ENCODE measurements around the gene STX8.

The STX8 gene

DNA sequence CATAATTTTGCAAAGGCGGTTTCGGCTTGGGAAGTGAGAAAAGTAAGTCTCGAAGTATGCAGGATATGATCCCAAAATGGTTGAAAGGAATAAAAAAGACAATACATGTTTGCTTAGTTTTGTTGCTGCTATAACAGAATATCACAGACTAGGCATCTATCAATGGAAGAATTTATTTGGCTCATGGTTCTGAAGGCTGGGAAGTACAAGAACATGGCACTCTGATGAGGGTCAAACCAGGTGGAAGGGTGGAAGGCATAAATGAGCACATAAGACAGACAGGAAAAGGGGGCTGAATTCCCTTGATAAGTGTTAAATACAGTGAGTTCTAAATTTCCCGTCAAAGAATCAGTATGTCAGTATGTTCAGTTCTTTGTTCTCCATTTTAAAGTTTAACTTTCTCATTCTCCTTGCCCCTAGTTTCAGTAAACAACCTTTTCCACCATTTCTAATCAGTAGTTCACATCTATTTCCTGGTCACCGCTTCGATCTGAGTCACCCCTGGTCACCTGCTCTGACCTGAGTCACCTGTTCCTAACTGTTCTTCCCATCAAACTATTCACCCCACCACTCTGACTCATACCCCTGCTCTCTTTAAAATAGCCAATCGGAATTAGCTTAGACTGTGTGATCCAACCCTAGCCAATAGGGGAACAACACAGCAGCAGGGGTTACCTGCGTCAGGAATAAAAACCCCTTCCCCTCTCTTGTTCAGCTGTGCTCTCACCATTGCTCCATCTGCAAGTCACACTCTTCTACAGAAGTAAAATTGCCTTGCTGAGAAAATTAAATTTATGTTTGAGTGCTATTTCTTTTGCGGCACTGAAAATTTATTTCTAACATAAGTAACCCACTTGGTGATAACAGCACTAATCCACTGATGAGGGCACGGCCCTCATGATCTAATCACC is 240.8 kb downstream of the STX8 start:
- DNase-seq, result no peak

DNA sequence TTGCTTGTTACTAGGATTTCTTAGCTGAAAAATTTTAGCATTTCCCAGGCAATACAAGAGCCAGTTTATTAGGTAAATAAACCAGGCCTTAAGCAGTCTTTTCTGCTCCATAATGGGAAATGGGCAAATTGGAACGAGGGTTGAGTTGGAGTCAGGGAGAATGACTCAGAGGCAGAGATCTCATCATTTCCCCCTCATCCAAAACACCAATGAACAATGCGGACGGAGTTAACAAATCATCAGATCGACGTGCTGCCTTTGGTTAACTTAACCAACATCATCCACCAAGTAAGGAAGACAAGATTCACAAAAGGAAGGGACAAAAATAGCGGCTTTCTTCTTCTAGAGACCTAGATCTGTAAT is 243.5 kb downstream of the STX8 start:
- DNase-seq, result no peak

DNA sequence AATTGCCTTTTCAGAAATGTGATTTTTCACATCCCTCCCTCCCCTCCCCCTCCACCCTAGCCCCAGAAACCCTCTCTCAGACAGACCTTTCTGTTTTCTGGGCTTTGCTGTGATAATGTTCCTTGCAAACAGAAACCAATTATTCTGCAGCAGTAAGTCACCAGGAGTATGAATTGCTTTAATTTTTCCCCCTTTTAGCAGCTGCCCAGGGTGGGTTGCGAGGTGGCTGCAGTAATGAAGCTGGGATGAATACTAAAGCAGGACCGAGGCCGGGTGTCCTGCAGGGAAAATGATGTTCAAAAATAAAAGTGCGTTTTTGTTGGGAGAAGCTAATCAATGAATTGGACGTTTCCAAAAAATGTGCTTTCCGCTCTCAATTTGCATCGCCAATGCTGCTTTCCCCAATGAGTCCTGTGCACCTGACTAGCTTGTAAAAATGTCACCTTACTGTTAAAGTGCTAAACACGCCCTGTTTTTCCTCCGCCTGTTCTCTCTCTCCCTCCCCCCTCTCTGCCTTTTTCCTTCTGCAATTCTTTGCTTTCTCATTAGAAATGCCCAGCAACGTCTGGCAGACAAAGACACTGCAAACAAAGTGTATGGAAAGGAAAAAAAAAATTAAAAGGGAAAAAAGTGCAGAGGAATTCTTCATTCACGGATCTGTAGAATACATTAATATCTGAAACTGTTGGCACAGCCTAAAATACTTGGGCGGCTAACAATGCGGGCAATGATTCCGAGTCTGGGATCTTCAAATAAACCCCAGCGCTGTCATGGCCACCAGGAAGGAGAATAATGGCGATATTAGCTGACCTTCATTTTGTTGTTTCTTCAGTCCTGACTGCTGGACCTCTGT is 244.1 kb downstream of the STX8 start:
- no peak for DNase-seq

DNA sequence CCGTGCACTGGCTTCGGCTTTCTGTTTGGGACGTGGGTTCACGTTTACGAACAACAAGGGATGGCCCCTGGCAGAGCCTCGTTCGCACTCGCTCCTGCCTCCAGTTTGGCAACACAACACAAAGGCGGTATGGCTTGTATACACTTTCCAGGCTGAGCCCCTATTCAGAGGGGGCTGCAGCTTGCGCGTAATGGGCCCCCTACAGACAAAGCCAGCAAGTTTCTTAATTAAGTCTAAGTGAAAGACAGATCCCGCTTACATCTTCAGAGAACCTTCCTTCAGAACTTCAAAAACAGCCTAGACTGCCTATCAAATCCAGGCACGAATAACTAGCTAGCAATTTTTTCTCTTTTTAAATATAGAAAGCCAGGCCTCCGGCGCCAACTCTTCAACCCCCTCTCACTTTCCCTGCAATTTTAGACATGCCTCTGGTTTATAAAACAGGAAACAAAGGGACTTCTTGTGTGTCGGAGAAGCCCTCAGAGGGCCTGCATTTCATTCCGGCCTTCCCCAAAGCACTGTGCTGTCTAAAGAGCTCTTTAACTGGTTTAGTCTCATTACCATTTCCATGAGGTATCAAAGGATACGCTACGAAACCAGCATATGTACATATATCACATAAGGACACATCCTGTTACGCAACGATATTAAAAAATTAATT is 244.9 kb downstream of the STX8 start:
- no peak for DNase-seq

DNA sequence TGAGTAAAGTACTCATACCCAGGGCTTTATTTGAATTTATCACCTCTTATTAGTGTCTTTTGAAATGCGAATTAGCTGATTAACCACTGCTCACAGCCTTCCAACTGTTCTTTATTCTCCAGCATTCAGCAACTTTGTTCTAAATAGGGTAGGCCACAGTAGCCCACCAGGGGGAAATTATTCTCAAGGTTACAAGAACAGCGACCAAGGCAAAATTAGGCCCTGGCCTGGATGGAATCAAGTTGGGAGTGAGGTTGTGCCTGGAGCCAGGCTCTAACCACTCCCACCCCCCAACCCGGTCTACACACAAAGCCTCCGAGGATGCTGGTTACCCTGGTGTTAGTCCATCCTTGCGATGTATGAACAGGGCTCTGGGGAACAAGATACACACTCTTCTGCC is 245.5 kb downstream of the STX8 start:
- DNase-seq, result no peak

DNA sequence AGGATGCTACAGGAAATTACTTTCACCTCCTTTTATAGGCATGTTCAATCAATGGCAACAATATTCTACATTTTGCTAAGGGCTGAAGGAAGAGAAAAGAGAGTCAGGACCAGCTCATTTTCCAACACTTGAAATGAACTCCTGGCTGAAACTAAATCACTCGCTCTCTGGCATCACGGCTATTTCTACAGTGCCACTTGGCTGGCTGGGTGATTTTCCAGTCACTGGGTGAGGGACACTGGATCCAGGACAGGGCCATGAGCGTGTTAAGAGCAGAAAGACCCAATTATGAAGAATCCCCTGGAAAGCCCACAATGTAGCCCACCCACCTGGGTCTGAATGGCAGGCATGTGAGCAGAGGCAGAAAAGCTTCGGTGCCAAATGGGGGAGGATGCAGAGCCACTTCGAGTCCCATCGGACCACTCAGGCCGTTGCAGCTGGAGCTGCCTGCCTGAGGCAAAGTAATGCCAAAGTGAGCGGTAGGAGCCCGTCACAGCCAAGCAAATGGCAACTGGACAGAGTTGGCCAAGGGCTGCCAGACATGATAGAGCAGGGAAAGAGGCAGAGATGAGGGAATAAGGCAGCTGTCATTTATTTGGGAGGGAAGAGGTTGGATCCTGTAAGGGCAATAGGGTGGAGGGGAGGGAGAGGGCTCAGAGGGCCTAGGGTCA is 246.2 kb downstream of the STX8 start:
- no peak for DNase-seq

DNA sequence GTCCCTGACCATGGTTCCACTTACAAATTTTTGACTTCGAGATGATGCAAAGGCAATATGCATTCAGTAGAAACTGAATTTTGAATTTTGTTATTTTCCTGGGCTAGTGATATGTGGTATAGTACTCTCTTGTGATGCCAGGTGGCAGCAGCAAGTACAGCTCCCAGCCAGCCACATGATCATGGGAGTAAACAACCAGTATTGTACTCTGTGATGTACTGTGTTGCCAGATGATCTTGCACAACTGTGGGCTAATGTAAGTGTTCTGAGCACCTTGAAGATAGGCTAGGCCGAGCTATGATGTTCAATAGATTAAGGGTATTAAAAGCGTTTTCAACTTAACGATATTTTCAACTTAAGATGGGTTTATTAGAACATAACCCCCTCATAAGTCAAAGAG is 250.8 kb downstream of the STX8 start:
- DNase-seq, result no peak

DNA sequence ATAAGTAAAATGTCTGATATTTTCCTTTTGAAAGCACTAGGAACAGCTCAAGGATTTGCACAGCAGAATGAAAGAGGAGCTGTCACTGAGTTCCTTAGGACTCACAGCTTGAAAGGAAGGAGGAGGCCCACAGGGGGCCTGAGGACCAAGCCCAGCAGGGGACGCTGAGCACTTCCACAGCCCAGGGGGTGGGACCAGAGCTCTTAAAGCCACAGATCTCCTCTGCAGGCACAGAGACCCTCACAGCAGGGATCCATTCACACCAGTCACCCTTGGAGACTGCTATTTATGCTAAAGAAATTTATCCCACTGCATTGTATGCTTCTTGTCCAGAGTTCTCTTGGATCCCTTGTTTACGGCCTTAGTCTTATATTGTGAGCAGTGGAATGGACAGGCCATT is 253.3 kb downstream of the STX8 start:
- no peak for DNase-seq

DNA sequence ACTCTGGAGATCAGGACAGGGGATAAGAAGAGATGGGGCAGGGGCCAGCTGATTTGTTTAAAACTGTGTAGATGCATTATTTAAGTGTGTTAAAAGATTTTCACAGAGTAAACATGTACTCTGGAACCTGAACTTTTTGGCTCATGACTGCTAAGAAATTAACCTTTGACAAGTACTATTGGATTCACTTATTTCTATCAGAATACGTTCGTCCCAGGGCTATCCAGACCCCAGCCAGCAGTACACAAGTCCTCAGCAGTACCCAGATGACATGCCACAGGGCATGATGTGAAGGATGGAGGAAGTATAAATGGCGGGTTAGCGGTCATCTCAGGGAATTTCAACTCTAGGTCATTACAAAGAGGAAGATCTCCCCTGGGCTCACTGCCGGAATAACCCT is 253.7 kb downstream of the STX8 start:
- DNase-seq, result no peak

DNA sequence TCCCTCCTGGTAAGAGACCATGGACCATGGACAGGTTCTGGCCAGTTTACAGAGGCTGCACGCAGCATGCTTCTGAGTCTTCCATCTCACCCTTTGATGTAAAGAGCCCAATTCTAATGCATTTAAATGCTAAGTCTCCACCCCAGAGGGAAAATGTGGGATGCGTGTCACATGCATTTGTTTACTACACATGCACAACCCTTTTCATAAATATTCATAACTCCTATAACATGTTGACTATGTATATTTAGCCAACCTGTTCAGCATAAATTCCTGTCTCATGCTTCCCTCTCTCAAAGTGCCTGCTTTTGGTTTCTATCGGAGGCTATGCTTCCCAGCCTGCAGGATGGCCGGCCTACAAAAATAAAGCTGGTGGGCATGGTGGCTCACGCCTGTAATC is 260.3 kb downstream of the STX8 start:
- DNase-seq, result no peak

DNA sequence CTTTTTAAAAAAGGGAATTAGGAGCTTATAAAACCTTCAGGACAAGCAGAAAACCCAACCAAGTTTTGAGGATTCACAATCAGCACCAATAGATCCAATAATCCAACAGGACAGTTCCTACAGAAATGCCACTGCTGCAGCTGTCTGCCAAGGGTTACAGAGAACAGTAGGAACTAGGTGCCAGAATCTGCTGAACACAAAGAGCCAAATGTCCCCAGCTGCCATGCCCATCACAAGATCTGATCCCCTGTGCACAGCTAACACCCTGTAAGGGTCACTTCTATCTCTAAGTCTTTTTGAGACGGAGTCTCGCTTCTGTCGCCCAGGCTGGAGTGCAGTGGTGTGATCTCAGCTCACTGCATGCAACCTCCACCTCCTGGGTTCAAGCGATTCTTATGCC is 262.3 kb downstream of the STX8 start:
- DNase-seq, result no peak

DNA sequence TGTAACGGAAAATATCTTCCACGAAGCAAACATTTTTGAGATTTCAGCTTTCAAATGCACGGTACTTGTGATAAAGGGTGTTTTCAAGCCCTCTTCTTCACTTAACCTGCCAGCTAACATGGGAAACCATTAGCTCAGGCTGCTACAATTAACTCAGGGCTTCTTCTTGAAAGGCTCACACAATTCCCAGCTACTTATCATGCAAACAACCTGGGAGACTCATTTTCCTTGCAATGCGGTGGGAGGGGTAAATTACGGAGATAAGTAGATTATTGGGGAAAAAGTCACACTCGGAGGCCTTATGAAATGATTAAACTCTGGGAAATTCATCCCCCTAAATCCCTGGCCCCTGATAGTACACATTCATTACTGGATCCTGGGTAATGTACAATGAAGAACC is 266.4 kb downstream of the STX8 start:
- no peak for DNase-seq

DNA sequence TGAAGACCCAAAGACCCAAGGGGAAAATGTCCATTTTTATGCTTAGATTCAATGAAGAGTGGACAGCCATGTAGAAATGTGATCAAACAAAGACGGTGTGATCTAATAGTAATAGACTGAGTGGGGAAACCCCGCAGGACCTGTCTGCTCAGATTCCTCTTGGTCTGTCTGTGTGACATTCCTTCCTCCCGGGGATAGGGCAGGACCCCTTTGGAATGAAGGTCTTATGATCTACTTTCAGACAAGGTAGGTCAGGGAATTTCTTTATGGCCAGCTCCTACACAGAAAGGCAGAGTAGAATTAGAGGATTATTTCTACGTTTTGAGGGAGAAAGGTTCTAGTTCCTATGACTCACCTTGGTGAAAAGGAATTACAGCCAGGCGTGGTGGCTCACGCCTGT is 267.6 kb downstream of the STX8 start:
- DNase-seq, result no peak

DNA sequence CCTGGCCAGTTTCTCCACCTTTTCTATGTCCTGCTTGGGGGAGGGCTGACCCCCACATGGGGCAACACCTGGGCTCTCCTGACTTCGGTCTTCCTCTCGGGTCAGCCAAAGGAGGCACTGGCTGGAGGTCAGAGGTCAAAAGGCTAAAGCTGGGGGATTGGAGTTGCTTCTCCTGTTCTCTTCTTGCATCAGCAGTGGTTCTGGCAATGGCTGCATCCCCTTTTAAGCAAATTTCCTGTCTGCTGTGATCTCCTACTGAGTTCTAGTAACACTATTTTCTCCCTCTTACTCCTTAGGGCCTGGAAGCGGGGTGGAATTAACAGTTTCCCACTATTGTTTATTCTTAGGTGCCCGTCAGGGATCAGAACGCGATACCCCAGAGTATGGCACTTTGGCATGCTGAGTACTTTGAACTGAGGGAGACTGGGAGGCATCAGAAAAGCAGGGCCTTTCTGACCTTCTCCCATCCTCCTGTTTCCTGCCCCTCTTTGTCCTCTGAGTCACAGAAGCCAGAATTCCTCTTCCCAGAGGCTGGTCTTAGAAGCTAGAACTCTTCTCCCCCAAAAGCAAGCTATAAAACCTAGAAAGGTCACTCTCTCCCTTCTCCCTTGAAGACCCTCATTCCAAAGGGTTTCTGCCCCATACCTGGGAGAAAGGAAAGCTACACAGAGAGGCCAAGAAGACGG is 268.2 kb downstream of the STX8 start:
- DNase-seq, result no peak

DNA sequence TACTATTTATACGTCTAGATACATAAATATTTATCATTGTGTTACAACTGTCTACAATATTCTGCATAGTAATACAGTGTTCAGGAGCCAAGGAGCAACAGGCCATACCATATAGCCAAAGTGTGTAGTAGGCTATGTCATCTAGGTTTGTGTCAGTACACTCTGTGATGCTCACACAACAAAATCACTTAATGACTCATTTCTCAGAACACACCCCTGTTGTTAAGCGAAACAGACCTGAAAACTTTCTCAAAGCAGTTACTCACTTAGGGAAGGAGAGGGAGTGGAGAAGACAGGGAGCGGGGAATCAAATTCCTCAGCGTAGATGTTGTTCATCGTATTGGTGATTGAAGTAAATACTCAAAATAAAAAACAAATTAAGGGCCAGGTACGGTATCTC is 269.5 kb downstream of the STX8 start:
- no peak for DNase-seq

DNA sequence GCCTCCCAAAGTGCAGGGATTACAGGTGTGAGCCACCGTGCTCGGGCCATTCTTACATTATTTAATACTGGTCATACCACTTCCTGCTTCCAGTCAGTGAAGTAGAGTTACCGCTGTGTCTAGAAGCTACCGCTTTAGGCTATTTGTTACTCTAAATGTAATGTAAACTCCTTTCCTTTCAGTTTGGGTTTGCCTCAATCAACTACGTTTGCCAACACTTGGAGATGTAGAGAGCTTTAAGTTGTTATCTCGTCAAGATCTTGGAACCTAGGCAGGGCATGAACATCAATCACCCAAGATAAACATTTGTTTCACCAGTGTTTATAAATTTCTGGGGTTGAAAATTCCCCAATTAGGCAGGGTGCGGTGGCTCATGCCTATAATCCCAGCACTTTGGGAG is 275.9 kb downstream of the STX8 start:
- DNase-seq, result no peak

DNA sequence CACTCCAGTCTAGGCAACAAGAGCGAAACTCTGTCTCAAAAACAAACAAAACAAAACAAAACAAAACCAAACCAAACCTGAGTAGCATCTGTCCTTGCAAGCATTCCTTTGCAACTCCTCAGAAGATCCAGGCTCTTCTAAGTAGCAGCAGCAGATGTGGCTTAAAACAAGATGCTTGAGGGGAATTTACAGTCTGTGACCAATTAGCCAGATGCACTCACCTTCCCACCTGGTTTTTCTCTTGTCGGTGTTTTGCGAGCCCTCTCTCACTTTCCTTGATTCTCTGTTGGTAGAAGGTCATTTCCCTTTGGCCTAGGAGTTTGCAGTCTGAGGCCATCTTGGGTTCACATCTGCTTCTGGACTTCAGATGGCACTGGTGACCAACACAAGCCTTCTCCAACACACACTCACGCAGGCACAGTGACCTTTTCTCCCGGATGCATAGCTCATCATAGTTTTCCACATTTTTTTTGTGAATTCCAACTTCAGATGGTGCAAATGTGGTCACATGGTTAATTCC is 276.8 kb downstream of the STX8 start:
- DNase-seq, result no peak

DNA sequence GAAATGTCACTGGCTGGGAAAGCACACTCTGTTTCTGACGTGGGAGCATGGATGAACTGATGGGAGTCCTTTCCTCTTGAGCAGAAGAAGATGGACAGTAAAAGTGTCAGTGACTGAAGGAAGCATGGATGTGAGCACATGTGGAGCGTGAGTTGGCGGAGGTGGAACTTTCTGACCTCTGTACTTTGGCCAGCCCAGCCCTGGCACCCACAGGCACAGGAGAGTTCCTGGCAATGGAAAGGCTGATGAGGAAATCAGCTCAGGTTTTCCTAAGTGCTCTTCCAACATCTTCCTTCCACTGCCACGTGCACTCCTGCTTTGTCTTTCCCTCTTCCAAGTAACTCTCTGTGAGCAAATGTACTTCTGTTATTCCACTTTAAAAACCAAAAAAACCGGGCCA is 277.5 kb downstream of the STX8 start:
- DNase-seq, result no peak

DNA sequence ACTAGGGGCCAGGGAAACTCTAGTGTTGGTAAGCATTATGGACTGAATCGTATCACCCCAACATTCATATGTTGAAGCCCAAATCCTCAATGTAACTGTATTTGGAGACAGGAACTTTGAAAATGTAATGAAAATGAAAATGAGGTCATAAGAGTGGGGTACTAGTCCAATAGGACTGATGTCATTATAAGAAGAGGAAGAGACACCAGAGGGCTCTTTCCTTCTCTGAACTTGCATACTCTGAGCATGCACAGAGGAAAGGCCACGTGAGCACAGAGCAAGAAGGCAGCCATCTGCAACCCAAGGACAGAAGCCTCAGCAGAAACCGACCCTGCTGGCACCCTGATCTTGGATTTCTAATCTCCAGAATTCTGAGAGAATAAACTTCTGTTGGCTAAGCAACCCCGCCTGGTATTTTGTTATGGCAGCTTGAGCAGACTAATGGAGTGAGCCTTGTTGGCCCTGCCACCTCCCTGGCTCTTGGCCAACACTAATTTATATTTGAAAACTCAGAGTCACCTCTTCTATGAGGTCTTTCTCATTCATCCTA is 280.9 kb downstream of the STX8 start:
- peak; percentile 1 to 3 for DNase-seq

DNA sequence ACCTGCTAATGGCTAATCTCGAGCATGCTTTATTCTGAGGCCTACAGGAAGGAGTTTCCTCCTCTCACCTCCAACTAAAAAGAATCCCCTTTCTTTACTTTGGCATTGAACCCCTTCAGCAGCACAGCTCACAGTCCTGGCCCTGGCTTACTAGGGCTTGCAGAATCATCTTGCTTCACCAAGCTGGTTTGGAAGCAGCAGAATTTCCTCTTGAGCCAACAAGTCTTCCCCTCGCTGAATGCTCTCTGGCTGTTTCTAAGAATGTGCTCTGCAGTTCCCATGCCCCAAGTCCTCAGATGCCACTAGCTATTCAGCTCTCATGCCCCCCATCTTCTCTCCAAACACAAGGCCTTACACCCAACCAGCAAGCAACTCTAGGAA is 283.1 kb downstream of the STX8 start:
- no peak for DNase-seq

DNA sequence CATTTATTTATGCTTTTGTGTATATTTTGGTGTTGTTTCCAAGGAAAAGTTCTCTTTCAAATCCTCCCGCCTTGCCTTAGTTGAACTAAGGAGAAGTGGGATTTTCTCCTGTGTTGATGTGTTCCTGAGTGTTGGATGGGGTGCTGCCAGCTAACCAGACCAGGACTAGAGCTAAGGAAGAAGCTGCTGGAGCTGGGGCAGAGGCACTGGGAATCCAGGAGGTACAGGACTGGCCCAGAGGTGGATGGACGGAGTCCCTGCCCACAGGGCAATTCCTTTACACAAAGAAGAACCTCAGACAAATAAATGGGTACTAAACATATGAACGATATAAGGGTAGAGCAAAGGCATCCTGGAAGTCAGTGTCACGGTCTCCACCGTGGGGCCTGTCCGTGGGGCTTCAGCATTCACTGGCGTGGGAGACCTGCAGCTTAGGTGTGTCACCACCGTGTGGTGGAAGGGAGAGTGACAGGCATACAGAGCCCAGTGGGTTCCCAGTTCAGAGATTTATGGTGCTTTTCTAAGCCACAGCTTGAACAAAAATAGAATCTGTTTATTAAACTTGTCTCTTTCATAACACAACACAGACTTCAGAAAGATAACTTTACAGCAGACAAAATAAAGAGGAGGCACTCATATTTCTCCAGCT is 283.6 kb downstream of the STX8 start:
- DNase-seq, result peak; percentile 4 to 21

DNA sequence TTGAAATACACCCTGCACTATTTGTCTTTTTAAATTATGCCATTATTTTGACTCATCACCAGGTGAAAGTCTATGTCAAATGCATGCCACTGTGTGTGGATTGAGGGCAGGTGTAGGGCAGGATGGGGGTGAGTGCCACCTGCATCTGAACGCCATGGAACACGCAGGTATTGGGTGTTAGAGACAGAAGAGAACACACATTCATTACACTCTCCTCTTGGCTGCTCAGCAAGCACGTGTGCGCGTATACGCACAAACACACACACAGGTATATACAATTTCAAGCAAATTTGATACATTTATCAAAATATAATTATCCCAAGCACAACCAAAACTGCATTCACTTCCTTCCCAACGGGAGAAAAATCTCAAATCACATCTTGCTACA is 285.4 kb downstream of the STX8 start:
- no peak for DNase-seq
